ENCODE results near the gene CALB2.

CALB2 gene

DNA sequence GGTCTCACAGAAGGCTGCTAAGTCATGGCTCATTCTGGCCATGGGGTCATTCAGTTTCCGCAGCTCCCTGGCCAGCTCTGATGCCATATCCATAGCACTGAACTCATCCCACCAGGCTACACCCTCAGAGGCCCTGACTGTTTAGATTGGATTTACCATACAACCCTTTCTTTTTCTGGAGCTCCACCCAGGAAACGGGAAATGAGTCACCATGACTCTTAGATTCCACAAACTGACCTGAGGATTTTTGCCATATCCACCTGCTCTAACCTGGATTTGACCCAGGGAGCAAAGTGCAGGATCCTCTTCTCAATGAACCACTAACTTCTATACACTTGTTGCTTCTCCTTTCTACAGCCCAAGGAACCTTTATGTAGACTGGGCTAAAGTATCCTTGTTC, 20.3 kb upstream of the CALB2 start:
- no peak for DNase-seq (ENCODE audit: low spot score)
- TF ChIP-seq, protein P1, sequence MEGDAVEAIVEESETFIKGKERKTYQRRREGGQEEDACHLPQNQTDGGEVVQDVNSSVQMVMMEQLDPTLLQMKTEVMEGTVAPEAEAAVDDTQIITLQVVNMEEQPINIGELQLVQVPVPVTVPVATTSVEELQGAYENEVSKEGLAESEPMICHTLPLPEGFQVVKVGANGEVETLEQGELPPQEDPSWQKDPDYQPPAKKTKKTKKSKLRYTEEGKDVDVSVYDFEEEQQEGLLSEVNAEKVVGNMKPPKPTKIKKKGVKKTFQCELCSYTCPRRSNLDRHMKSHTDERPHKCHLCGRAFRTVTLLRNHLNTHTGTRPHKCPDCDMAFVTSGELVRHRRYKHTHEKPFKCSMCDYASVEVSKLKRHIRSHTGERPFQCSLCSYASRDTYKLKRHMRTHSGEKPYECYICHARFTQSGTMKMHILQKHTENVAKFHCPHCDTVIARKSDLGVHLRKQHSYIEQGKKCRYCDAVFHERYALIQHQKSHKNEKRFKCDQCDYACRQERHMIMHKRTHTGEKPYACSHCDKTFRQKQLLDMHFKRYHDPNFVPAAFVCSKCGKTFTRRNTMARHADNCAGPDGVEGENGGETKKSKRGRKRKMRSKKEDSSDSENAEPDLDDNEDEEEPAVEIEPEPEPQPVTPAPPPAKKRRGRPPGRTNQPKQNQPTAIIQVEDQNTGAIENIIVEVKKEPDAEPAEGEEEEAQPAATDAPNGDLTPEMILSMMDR (IDR thresholded peaks at IDR 0.05; ENCODE audit: extremely low read depth, missing control alignments), result no peak

DNA sequence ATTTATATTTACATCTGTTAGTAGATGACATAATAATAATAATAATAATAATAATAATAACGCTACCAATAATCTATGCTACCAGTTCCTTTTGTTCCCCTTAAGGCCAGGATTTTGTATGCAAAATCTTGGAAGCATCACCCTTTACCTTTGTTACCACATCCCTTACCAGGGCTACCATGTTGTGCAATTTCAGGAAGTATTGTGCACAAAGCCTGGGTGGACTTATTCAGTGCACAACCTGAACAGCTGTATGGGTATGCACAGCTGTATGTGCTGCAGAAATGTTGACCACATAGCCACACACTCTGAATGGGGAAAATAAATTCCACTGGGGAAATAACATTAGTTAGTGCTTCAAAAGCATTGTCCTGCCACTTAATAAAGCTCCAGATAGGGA, 19.9 kb upstream of the CALB2 start:
- TF ChIP-seq, protein P1 (IDR thresholded peaks at IDR 0.05; ENCODE audit: extremely low read depth, missing control alignments), result no peak
- DNase-seq (ENCODE audit: low spot score), result no peak

DNA sequence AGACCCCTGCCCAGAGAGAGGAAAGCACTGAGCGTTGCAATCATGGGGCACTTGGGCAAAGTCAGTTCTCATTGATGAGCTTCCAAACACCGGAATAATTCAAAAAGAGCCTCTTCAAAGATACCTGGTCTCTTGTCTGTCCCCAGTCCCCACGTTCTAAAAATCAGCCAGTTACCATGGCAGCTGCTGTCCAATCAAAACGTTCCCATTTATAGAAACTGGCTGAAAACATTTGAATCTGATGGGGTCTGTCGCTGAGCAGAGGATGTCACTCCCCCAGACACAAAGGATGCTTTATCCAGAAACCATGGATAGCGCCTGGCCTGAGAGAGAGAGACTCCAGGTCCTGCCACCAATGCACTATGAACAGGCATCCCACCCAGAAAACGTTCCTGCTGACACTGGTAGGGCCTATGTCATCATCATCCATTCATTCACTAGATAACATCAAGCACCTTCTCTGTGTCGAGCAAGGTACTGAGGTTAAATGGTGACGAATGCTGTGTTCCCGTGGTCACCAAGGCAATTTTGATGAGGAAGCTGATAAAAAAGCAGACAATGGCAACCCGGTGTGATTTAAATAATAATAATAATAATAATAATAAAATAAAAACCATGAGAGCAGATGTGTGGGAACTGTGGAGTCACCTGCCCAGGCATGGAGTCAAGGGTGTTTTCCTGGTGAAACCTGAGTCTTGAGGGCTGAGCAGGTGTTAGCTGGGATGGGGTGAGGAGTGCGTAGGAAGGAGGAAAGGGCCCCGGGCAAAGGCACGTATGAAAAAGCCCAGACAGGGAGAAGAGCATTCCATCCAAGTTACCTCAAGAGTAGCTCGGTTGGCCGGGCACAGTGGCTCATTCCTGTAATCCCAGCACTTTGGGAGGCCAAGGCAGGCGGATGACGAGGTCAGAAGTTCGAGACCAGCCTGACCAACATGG, 19.0 kb upstream of the CALB2 start:
- TF ChIP-seq, protein P1 (IDR thresholded peaks at IDR 0.05; ENCODE audit: extremely low read depth, missing control alignments), result no peak
- DNase-seq (ENCODE audit: low spot score), result no peak

DNA sequence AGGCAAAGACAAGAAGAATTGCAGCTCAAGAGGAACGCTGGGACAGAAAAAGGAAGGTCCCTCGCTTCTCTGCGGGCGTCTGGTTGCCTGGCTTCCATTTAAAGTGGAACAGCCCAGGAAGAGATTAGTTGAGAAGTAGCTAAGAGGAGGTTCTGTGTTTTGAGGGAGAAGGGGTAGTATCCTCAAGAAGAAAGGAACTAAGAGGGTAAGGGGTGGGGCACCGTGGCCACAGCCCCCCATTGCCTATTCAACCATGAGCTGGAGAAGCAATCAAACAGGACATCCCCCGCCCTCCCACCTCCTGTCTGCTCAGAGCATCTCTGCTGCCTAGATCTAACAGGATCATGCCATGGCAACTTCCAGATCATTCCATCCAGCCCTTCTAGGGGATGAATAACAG, 18.1 kb upstream of the CALB2 start:
- TF ChIP-seq, protein P1 (IDR thresholded peaks at IDR 0.05; ENCODE audit: extremely low read depth, missing control alignments), result no peak
- no peak for DNase-seq (ENCODE audit: low spot score)

DNA sequence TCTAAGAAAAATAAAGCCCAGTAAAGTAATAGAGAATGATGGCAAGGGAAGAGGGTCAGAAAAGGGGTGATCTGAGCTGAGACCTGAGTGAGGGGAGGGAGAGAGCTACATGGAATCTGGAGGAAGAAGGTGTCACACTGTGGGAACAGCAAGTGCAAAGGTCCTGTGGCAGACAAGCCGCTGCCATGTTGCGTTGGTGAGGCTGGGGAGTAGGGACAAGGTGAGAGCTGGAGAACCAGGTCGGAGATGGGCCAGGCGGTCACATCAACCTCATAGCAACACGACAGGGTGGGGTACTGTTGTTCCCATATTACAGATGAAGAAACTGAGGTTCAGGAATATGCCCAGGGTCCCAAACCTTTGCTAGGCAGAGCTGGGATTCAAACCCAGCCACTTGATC, 16.6 kb upstream of the CALB2 start:
- TF ChIP-seq, protein P1 (IDR thresholded peaks at IDR 0.05; ENCODE audit: extremely low read depth, missing control alignments), result no peak
- DNase-seq (ENCODE audit: low spot score), result no peak

DNA sequence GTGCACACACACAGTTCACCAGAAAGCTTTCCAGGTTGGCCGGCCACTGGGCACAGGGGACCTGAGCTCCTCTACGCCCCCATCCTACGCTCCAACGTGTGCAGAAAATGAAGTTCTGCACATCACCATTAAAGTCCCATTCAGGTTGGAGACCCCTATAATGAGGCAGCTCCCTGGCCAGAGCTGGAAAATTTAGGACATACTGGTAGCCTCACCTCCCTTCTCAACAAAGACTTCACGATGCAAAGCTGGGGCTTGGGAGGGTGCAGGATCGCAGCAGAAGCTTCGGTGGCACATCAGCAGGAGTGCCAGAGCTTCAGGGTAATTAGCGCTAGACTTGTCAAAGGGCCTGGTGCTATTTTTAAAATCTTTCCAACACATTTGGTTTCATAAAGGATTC, 15.4 kb upstream of the CALB2 start:
- DNase-seq (ENCODE audit: low spot score), result no peak
- TF ChIP-seq, protein P1 (IDR thresholded peaks at IDR 0.05; ENCODE audit: extremely low read depth, missing control alignments), result no peak

DNA sequence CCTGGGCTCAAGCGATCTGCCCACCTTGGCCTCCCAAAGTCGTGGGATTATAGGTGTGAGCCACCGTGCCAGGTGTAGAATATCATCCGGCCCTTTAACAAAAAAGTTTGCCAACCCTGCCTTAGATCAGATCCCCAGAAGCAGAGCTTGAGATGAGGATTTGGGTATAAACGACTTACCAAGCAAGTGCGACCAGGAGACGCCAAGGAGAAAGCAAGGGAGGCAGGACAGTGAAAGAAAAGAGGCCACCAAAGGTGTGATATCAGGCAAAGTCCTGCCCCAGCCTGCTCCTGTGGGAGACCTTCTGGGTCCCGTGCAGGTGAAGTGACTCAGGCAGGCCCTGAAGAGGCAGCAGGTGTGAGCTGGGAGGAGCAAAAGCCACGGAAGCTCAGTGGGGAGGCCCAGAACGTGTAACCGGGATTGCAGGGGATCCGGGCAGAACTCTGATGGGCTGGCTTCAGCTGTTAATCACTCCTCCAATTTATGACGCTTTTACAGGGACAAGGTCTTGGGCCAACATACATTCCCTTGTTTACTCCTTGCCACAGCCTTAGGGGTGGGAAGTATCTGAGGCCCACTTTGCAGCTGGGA, 14.1 kb upstream of the CALB2 start:
- no peak for DNase-seq (ENCODE audit: low spot score)
- TF ChIP-seq, protein P1 (IDR thresholded peaks at IDR 0.05; ENCODE audit: extremely low read depth, missing control alignments), result no peak

Measured in GM20000 (cell line).